ENCODE measurements around the gene MPC2.
"Not testable (repeated sequence)": the region's sequence is repeated elsewhere in the genome, so short reads cannot be mapped to it uniquely, and the experiment has no call there.

The MPC2 gene

GRCh38 chr1:167904652-167905130, 32.2 kb downstream of the MPC2 start:
- DNase-seq = no peak

GRCh38 chr1:167900907-167901306, 36.0 kb downstream of the MPC2 start:
- DNase-seq = no peak

- no peak for DNase-seq
Observed at GRCh38 chr1:167899253-167899681, 37.6 kb downstream of the MPC2 start.

GRCh38 chr1:167898578-167899222, 38.2 kb downstream of the MPC2 start:
- no peak for DNase-seq

- DNase-seq = no peak
Observed at GRCh38 chr1:167893798-167894197, 43.1 kb downstream of the MPC2 start.

GRCh38 chr1:167890400-167890799, 46.5 kb downstream of the MPC2 start:
- DNase-seq = no peak

GRCh38 chr1:167887187-167887586, 49.7 kb downstream of the MPC2 start:
- DNase-seq = not testable (repeated sequence)

GRCh38 chr1:167882376-167882775, 54.5 kb downstream of the MPC2 start:
- DNase-seq = no peak

GRCh38 chr1:167881786-167882185, 55.1 kb downstream of the MPC2 start:
- DNase-seq = no peak

GRCh38 chr1:167881069-167881468, 55.8 kb downstream of the MPC2 start:
- DNase-seq = no peak

GRCh38 chr1:167880580-167881021, 56.3 kb downstream of the MPC2 start:
- DNase-seq = no peak

- no peak for DNase-seq
Observed at GRCh38 chr1:167879508-167879907, 57.4 kb downstream of the MPC2 start.

GRCh38 chr1:167878372-167879160, 58.3 kb downstream of the MPC2 start:
- no peak for DNase-seq

GRCh38 chr1:167876597-167877175, 60.2 kb downstream of the MPC2 start:
- no peak for DNase-seq

GRCh38 chr1:167871331-167871730, 65.5 kb downstream of the MPC2 start:
- no peak for DNase-seq

GRCh38 chr1:167869157-167870001, 67.5 kb downstream of the MPC2 start:
- DNase-seq = not testable (repeated sequence)

GRCh38 chr1:167866739-167867414, 70.0 kb downstream of the MPC2 start:
- DNase-seq = not testable (repeated sequence)

Data from activated CD4-positive, alpha-beta T cell treated with anti-CD3 and anti-CD28 coated beads, Interleukin-2, amount 50 U/mL, for 16 hours (primary cell).